Measurements from ENCODE around the gene MIER1. TPM values are rescaled to one million over a fixed set of nuclear protein-coding genes. Genes with fewer than 3 reads are reported as not detected.

MIER1 gene
- total and polyA plus RNA-seq, 7 donors = 6.4 to 18.9 (median 13.1) TPM

DNA sequence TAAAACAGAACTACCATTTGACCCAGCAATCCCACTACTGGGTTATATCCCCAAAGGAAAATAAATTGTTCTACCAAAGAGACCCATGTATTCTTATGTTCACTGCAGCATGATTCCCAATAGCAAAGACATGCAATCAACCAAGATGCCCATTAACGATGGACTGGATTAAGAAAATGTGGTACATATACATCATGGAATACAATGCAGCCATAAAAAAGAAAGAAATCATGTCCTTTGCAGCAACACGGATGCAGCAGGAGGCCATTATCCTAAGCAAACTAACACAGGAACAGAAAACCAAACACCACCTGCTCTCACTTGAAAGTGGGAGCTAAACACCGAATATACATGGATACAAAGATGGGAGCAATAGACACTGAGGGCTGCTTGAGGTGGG, 85.0 kb downstream of the MIER1 start:
- intact Hi-C loops (cut with DNase I) = loop anchor here in 1 of 2 donors (5.0 kb wide), 1 partner anchor 43 kb away; the partner anchor contains the start of gene SLC35D1
- Histone ChIP-seq H3K4me3 (no peak overlapping the region), H3K9me3 (no peaks in the 10 kb centered on the region), H3K27ac (no peak overlapping the region), H3K36me3 (ENCODE audit: insufficient read depth in 1 of 2, low read depth in 1 of 2) (peaks cover 0 to 35% of the 10 kb centered on the region in 2 donors), H3K4me1 (peaks cover 10% of the 10 kb centered on the region), H3K27me3 (ENCODE audit: insufficient read depth in 3 of 3, low read length in 2 of 3) (no peaks in the 10 kb centered on the region)
- DNase-seq (no peak), ATAC-seq (no peak)
- TF ChIP-seq, protein P1, sequence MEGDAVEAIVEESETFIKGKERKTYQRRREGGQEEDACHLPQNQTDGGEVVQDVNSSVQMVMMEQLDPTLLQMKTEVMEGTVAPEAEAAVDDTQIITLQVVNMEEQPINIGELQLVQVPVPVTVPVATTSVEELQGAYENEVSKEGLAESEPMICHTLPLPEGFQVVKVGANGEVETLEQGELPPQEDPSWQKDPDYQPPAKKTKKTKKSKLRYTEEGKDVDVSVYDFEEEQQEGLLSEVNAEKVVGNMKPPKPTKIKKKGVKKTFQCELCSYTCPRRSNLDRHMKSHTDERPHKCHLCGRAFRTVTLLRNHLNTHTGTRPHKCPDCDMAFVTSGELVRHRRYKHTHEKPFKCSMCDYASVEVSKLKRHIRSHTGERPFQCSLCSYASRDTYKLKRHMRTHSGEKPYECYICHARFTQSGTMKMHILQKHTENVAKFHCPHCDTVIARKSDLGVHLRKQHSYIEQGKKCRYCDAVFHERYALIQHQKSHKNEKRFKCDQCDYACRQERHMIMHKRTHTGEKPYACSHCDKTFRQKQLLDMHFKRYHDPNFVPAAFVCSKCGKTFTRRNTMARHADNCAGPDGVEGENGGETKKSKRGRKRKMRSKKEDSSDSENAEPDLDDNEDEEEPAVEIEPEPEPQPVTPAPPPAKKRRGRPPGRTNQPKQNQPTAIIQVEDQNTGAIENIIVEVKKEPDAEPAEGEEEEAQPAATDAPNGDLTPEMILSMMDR (IDR thresholded peaks at IDR 0.05) = no peak
- WGBS, 3 donors = 97 to 99% (median 98%) methylated on average over 3 of the region's 3 CpGs

DNA sequence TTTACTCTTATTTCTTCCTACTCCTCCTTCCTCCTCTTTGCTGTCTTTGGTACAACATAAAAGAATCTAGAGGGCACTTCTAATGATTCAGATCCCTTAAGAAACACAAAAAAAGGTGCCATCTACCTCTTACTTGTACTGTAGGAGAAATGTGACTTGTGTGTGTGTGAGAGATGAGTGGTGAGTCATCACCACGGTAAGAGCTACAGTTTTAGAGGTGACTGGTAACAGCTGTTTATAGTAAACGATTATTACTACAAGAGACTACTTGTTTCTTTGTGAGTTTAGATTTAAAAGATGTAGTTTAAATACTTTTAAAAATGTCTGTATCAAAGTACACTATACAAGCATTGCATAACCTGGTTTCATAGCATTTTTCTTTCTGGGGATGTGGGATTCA, 88.8 kb downstream of the MIER1 start:
- Histone ChIP-seq H3K27me3 (ENCODE audit: insufficient read depth in 3 of 3, low read length in 2 of 3) (no peaks in the 10 kb centered on the region), H3K36me3 (ENCODE audit: insufficient read depth in 1 of 2, low read depth in 1 of 2) (peaks cover 0 to 32% of the 10 kb centered on the region in 2 donors), H3K4me1 (peaks cover 10% of the 10 kb centered on the region), H3K27ac (peak overlapping the region; percentile 64), H3K9me3 (no peaks in the 10 kb centered on the region), H3K4me3 (no peak overlapping the region)
- TF ChIP-seq, protein P1 (IDR thresholded peaks at IDR 0.05) = no peak
- 19 to 47% (median 32%) methylated on average over 2 of the region's 2 CpGs for WGBS, 3 donors
- intact Hi-C loops (cut with DNase I) = no loop called here
- no peak for DNase-seq
- peak; percentile 83 to 93 (median 84) for ATAC-seq

DNA sequence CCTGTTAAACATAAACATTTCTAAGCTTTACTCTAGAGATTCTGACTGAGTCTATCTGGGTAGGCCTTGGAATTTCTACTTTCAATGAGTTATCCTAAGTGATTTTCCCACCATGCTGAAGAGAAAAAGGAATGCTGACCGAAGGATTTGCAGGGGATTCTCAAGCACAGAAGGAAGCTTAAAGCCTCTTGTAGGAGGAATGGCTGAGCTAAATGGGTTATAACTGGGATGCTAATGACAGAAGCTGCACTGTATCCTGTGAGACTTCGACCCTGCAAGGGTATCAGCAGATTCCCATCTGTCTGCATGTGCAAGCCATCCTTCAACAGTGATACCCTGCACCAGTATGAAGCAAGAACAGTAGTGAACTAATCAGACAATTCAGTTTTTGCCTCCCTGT, 93.8 kb downstream of the MIER1 start:
- intact Hi-C loops (cut with DNase I) = no loop called here
- TF ChIP-seq, protein P1 (IDR thresholded peaks at IDR 0.05) = no peak
- no peaks in the 10 kb centered on the region for H3K27me3 ChIP-seq (ENCODE audit: insufficient read depth in 3 of 3, low read length in 2 of 3)
- no peak overlapping the region for H3K27ac ChIP-seq
- H3K9me3 ChIP-seq = no peaks in the 10 kb centered on the region
- no peak for DNase-seq
- no peak for ATAC-seq
- H3K36me3 ChIP-seq (ENCODE audit: insufficient read depth in 1 of 2, low read depth in 1 of 2) = peaks cover 0 to 49% of the 10 kb centered on the region in 2 donors
- H3K4me3 ChIP-seq = no peak overlapping the region
- WGBS, 3 donors = 80 to 91% (median 87%) methylated on average over 2 of the region's 2 CpGs
- peaks cover 12% of the 10 kb centered on the region for H3K4me1 ChIP-seq

DNA sequence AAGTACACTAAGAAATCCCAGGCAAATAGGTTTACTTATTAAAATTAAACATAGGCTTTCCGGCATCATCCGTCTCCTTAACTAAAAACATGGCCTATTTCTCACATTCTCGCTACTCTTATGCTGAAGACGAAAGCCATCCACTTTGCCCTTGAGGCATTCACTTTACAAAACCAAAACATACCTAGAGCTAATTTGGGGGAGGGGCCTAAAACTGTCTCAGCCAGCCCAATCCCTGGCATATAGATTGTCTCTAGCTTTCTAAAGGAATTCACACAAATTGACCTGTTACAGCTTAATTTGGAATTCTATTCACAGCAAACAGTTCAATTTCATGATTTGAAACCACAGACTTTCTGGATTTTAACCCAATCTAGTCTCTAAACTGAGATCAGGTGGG, 94.3 kb downstream of the MIER1 start:
- 95 to 98% (median 98%) methylated on average over 4 of the region's 4 CpGs for WGBS, 3 donors
- ATAC-seq = no peak
- H3K36me3 ChIP-seq (ENCODE audit: insufficient read depth in 1 of 2, low read depth in 1 of 2) = peaks cover 0 to 55% of the 10 kb centered on the region in 2 donors

More for the DNA sequence above, 94.3 kb downstream of the MIER1 start:
- Histone ChIP-seq H3K4me1 (peaks cover 7% of the 10 kb centered on the region), H3K9me3 (no peaks in the 10 kb centered on the region), H3K27me3 (ENCODE audit: insufficient read depth in 3 of 3, low read length in 2 of 3) (no peaks in the 10 kb centered on the region), H3K4me3 (no peak overlapping the region), H3K27ac (peak overlapping the region; percentile 46)
- intact Hi-C loops (cut with DNase I) = no loop called here
- TF ChIP-seq, protein P1 (IDR thresholded peaks at IDR 0.05) = no peak
- DNase-seq = no peak
